ENCODE data around the gene TAF1D. TPM values are rescaled to one million over a fixed set of nuclear protein-coding genes. Genes with fewer than 3 reads are reported as not detected.

Gene TAF1D
- total RNA-seq, 1 experiment from 2014 or later = 227 TPM

Other genes starting within 250 kb of the TAF1D start
- 4.0 and 4.9 TPM in 2 replicates for gene SMCO4, start 198.1 kb downstream of the TAF1D start, total RNA-seq (2014; rRNA removed; shearing (Covaris generic))
- 25.4 and 32.5 TPM in 2 replicates for gene CEP295, start 79.8 kb downstream of the TAF1D start, total RNA-seq (2014; rRNA removed; shearing (Covaris generic))
- 22.3 and 23.9 TPM in 2 replicates for gene C11orf54, start 177 bp upstream of the TAF1D start, total RNA-seq (2014; rRNA removed; shearing (Covaris generic))
- gene MED17, start 42.8 kb upstream of the TAF1D start, total RNA-seq (2014; rRNA removed; shearing (Covaris generic)) = 29.0 TPM in 2 replicates
- gene VSTM5, start 109.1 kb upstream of the TAF1D start, total RNA-seq (2014; rRNA removed; shearing (Covaris generic)) = not detected in 2 replicates